ENCODE results near the gene COPS2.

DNA sequence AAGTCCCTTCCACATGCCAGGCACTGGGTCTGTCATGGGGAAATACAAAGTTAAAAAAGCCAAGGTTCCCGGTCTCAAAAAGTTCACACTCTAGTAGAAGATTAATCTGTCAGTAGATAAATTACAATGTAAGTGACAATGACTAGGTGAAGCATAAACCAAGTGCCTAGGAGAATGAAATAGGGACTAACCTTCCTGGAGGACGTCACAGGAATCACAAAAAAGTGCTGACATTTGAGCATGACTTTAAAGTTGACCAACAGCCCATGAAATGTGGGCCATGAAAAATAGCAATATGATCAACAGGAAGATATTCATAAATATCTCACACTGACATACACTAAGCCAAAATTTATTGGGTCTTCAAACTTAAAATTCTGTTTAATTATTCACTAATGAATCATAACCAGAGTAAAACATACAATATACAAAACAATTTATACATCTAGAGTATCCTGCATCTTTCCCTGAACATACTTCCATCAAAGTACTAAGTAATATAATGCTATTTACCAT lies 20.0 kb downstream of the COPS2 start:
- TF ChIP-seq, protein P1, sequence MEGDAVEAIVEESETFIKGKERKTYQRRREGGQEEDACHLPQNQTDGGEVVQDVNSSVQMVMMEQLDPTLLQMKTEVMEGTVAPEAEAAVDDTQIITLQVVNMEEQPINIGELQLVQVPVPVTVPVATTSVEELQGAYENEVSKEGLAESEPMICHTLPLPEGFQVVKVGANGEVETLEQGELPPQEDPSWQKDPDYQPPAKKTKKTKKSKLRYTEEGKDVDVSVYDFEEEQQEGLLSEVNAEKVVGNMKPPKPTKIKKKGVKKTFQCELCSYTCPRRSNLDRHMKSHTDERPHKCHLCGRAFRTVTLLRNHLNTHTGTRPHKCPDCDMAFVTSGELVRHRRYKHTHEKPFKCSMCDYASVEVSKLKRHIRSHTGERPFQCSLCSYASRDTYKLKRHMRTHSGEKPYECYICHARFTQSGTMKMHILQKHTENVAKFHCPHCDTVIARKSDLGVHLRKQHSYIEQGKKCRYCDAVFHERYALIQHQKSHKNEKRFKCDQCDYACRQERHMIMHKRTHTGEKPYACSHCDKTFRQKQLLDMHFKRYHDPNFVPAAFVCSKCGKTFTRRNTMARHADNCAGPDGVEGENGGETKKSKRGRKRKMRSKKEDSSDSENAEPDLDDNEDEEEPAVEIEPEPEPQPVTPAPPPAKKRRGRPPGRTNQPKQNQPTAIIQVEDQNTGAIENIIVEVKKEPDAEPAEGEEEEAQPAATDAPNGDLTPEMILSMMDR (IDR thresholded peaks at IDR 0.05): no peak
- TF ChIP-seq ZFX (IDR thresholded peaks at IDR 0.05; ENCODE audit: borderline replicate concordance): no peak
